ENCODE data around the gene SP1.

Gene SP1

GRCh38 chr12:53343449-53343848 lies 36.5 kb upstream of the SP1 start:
- Histone ChIP-seq H3K9me3 (ENCODE audit: control insufficient read depth, insufficient read depth, low read length) (no peaks in the 10 kb centered on the region), H3K36me3 (ENCODE audit: control insufficient read depth, insufficient read depth, low read length) (no peaks in the 10 kb centered on the region), H3K27me3 (ENCODE audit: control insufficient read depth, insufficient read depth, low read length) (no peaks in the 10 kb centered on the region; the same call in 1 of the 2 replicates), H3K27ac (ENCODE audit: low read length) (no peak overlapping the region), H3K4me1 (ENCODE audit: control insufficient read depth, insufficient read depth, low read length) (peaks cover 4% of the 10 kb centered on the region; the same call in 1 of the 2 replicates), H3K4me3 (ENCODE audit: low read length) (no peak overlapping the region)
- WGBS (ENCODE audit: insufficient coverage, insufficient read length): no CpG with 5 or more reads among the region's 3 CpGs
- DNase-seq (ENCODE audit: low read depth, low spot score): no peak

DNA sequence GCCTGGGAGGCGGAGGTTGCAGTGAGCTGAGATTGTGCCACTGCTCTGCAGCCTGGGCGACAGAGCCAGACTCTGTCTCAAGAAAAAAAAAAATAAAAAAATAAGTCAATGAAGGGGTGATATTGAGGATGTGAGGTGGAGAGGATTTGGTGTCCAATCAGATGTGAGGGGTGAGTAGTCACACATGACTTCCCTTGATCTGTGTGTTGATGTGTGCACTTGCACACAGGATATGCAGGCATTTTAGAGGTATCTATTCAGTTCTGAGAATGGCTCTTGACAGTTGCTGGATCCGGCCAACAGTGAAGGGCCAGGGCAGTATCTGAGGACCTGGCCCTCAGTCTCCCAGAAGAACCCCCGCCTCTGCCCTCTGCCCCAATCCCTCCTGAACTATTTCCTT lies 36.0 kb upstream of the SP1 start:
- Histone ChIP-seq H3K4me1 (ENCODE audit: control insufficient read depth, insufficient read depth, low read length) (peaks cover 4% of the 10 kb centered on the region; the same call in 1 of the 2 replicates), H3K27me3 (ENCODE audit: control insufficient read depth, insufficient read depth, low read length) (no peaks in the 10 kb centered on the region; the same call in 1 of the 2 replicates), H3K27ac (ENCODE audit: low read length) (no peak overlapping the region), H3K9me3 (ENCODE audit: control insufficient read depth, insufficient read depth, low read length) (no peaks in the 10 kb centered on the region), H3K4me3 (ENCODE audit: low read length) (no peak overlapping the region), H3K36me3 (ENCODE audit: control insufficient read depth, insufficient read depth, low read length) (no peaks in the 10 kb centered on the region)
- no peak for DNase-seq (ENCODE audit: low read depth, low spot score)
- WGBS (ENCODE audit: insufficient coverage, insufficient read length): no CpG with 5 or more reads among the region's 4 CpGs

- Histone ChIP-seq H3K4me1 (ENCODE audit: control insufficient read depth, insufficient read depth, low read length) (peaks cover 4% of the 10 kb centered on the region; the same call in 1 of the 2 replicates), H3K9me3 (ENCODE audit: control insufficient read depth, insufficient read depth, low read length) (no peaks in the 10 kb centered on the region), H3K27me3 (ENCODE audit: control insufficient read depth, insufficient read depth, low read length) (no peaks in the 10 kb centered on the region; the same call in 1 of the 2 replicates), H3K4me3 (ENCODE audit: low read length) (peak overlapping the region; percentile 37; the same call in 1 of the 2 replicates), H3K27ac (ENCODE audit: low read length) (no peak overlapping the region), H3K36me3 (ENCODE audit: control insufficient read depth, insufficient read depth, low read length) (no peaks in the 10 kb centered on the region)
- no peak for DNase-seq (ENCODE audit: low read depth, low spot score)
- WGBS (ENCODE audit: insufficient coverage, insufficient read length): no CpG with 5 or more reads among the region's 19 CpGs
Observed at GRCh38 chr12:53344487-53344823, 35.5 kb upstream of the SP1 start.

GRCh38 chr12:53344824-53345485 lies 35.0 kb upstream of the SP1 start:
- Histone ChIP-seq H3K4me3 (ENCODE audit: low read length) (peak overlapping the region; percentile 37; the same call in 1 of the 2 replicates), H3K9me3 (ENCODE audit: control insufficient read depth, insufficient read depth, low read length) (no peaks in the 10 kb centered on the region), H3K4me1 (ENCODE audit: control insufficient read depth, insufficient read depth, low read length) (peaks cover 4% of the 10 kb centered on the region; the same call in 1 of the 2 replicates), H3K27me3 (ENCODE audit: control insufficient read depth, insufficient read depth, low read length) (no peaks in the 10 kb centered on the region; the same call in 1 of the 2 replicates), H3K27ac (ENCODE audit: low read length) (no peak overlapping the region), H3K36me3 (ENCODE audit: control insufficient read depth, insufficient read depth, low read length) (no peaks in the 10 kb centered on the region)
- WGBS (ENCODE audit: insufficient coverage, insufficient read length): no CpG with 5 or more reads among the region's 50 CpGs
- DNase-seq (ENCODE audit: low read depth, low spot score): no peak

GRCh38 chr12:53345486-53346188 lies 34.3 kb upstream of the SP1 start:
- no peak for DNase-seq (ENCODE audit: low read depth, low spot score)
- no peak overlapping the region for H3K27ac ChIP-seq (ENCODE audit: low read length)
- no CpG with 5 or more reads among the region's 10 CpGs for WGBS (ENCODE audit: insufficient coverage, insufficient read length)

GRCh38 chr12:53346491-53346890 lies 33.5 kb upstream of the SP1 start:
- Histone ChIP-seq H3K27me3 (ENCODE audit: control insufficient read depth, insufficient read depth, low read length) (no peaks in the 10 kb centered on the region; the same call in 1 of the 2 replicates), H3K9me3 (ENCODE audit: control insufficient read depth, insufficient read depth, low read length) (no peaks in the 10 kb centered on the region), H3K4me3 (ENCODE audit: low read length) (no peak overlapping the region), H3K27ac (ENCODE audit: low read length) (no peak overlapping the region), H3K4me1 (ENCODE audit: control insufficient read depth, insufficient read depth, low read length) (peaks cover 4% of the 10 kb centered on the region; the same call in 1 of the 2 replicates), H3K36me3 (ENCODE audit: control insufficient read depth, insufficient read depth, low read length) (no peaks in the 10 kb centered on the region)
- no peak for DNase-seq (ENCODE audit: low read depth, low spot score)
- WGBS (ENCODE audit: insufficient coverage, insufficient read length): no CpG with 5 or more reads among the region's 1 CpG

More at GRCh38 chr12:53345486-53346188, 34.3 kb upstream of the SP1 start:
- Histone ChIP-seq H3K9me3 (ENCODE audit: control insufficient read depth, insufficient read depth, low read length) (no peaks in the 10 kb centered on the region), H3K36me3 (ENCODE audit: control insufficient read depth, insufficient read depth, low read length) (no peaks in the 10 kb centered on the region), H3K4me3 (ENCODE audit: low read length) (peak overlapping the region; percentile 37; the same call in 1 of the 2 replicates), H3K27me3 (ENCODE audit: control insufficient read depth, insufficient read depth, low read length) (no peaks in the 10 kb centered on the region; the same call in 1 of the 2 replicates), H3K4me1 (ENCODE audit: control insufficient read depth, insufficient read depth, low read length) (peaks cover 4% of the 10 kb centered on the region; the same call in 1 of the 2 replicates)

- no CpG with 5 or more reads among the region's 4 CpGs for WGBS (ENCODE audit: insufficient coverage, insufficient read length)
- no peaks in the 10 kb centered on the region for H3K9me3 ChIP-seq (ENCODE audit: control insufficient read depth, insufficient read depth, low read length)
- no peak for DNase-seq (ENCODE audit: low read depth, low spot score)
- H3K27ac ChIP-seq (ENCODE audit: low read length): no peak overlapping the region
- no peak overlapping the region for H3K4me3 ChIP-seq (ENCODE audit: low read length)
- H3K4me1 ChIP-seq (ENCODE audit: control insufficient read depth, insufficient read depth, low read length): peaks cover 4% of the 10 kb centered on the region; the same call in 1 of the 2 replicates
- no peaks in the 10 kb centered on the region; the same call in 1 of the 2 replicates for H3K27me3 ChIP-seq (ENCODE audit: control insufficient read depth, insufficient read depth, low read length)
- no peaks in the 10 kb centered on the region for H3K36me3 ChIP-seq (ENCODE audit: control insufficient read depth, insufficient read depth, low read length)
Observed at GRCh38 chr12:53347905-53348304, 32.1 kb upstream of the SP1 start.

- no peaks in the 10 kb centered on the region for H3K27me3 ChIP-seq (ENCODE audit: control insufficient read depth, insufficient read depth, low read length)
- H3K4me3 ChIP-seq (ENCODE audit: low read length): no peak overlapping the region
- H3K36me3 ChIP-seq (ENCODE audit: control insufficient read depth, insufficient read depth, low read length): no peaks in the 10 kb centered on the region
- no peak overlapping the region for H3K27ac ChIP-seq (ENCODE audit: low read length)
- H3K9me3 ChIP-seq (ENCODE audit: control insufficient read depth, insufficient read depth, low read length): no peaks in the 10 kb centered on the region
- no peaks in the 10 kb centered on the region for H3K4me1 ChIP-seq (ENCODE audit: control insufficient read depth, insufficient read depth, low read length)
- peak; percentile 86 for DNase-seq (ENCODE audit: low read depth, low spot score)
- WGBS (ENCODE audit: insufficient coverage, insufficient read length): no CpG with 5 or more reads among the region's 21 CpGs
Observed at GRCh38 chr12:53352331-53353256, 27.4 kb upstream of the SP1 start.

GRCh38 chr12:53353257-53353655 lies 26.7 kb upstream of the SP1 start:
- no CpG with 5 or more reads among the region's 5 CpGs for WGBS (ENCODE audit: insufficient coverage, insufficient read length)
- Histone ChIP-seq H3K9me3 (ENCODE audit: control insufficient read depth, insufficient read depth, low read length) (no peaks in the 10 kb centered on the region), H3K36me3 (ENCODE audit: control insufficient read depth, insufficient read depth, low read length) (no peaks in the 10 kb centered on the region), H3K4me1 (ENCODE audit: control insufficient read depth, insufficient read depth, low read length) (no peaks in the 10 kb centered on the region), H3K27ac (ENCODE audit: low read length) (no peak overlapping the region), H3K27me3 (ENCODE audit: control insufficient read depth, insufficient read depth, low read length) (no peaks in the 10 kb centered on the region), H3K4me3 (ENCODE audit: low read length) (no peak overlapping the region)
- DNase-seq (ENCODE audit: low read depth, low spot score): no peak

- H3K36me3 ChIP-seq (ENCODE audit: control insufficient read depth, insufficient read depth, low read length): no peaks in the 10 kb centered on the region
- no peak for DNase-seq (ENCODE audit: low read depth, low spot score)
- H3K4me3 ChIP-seq (ENCODE audit: low read length): no peak overlapping the region
- H3K9me3 ChIP-seq (ENCODE audit: control insufficient read depth, insufficient read depth, low read length): no peaks in the 10 kb centered on the region
- no peaks in the 10 kb centered on the region for H3K4me1 ChIP-seq (ENCODE audit: control insufficient read depth, insufficient read depth, low read length)
- no peaks in the 10 kb centered on the region for H3K27me3 ChIP-seq (ENCODE audit: control insufficient read depth, insufficient read depth, low read length)
- no CpG with 5 or more reads among the region's 3 CpGs for WGBS (ENCODE audit: insufficient coverage, insufficient read length)
- H3K27ac ChIP-seq (ENCODE audit: low read length): no peak overlapping the region
Observed at GRCh38 chr12:53355121-53355520, 24.9 kb upstream of the SP1 start.
